IMR-90 (cell line): ENCODE results near the gene GDF3. TPM values are rescaled to one million over a fixed set of nuclear protein-coding genes. Genes with fewer than 3 reads are reported as not detected.

Source experiments
- ATAC-seq: fragments of 200-7000 bp; cut with Tn5 transposase; 2 replicates; pipeline ENCODE4 v1.9.1; 2020; ENCODE audit warnings: low read depth, mild to moderate bottlenecking, moderate library complexity
- BruUV-seq: library from RNA; stranded (reverse); fragments of 400-500 nt; replicated peaks from 2 replicates; lab custom pipeline; 2021; lab: Mats Ljungman, UMichigan
- CTCF ChIA-PET: fragments of 300-600 bp; formaldehyde crosslinking; extraction: SDS; loops from one replicate; lab custom pipeline; 2021; ENCODE audit warnings: antibody characterized with exemption; lab: Yijun Ruan, JAX
- POLR2A ChIA-PET: fragments of 300-600 bp; sonication (Branson Sonifier 250); formaldehyde crosslinking; loops from one replicate; lab custom pipeline; 2022; ENCODE audit warnings: antibody characterized with exemption; ENCODE audit not compliant: unreplicated experiment; lab: Charles Lee
- DNase-seq: peaks from one replicate; pipeline ENCODE4 v3.0.0; 2013
- H2AFZ ChIP-seq: replicated peaks from 2 replicates; pipeline ENCODE3; 2013; ENCODE audit warnings: low read length, mild to moderate bottlenecking; ENCODE audit not compliant: poor library complexity
- H2AK5ac ChIP-seq: 2 replicates; pipeline ENCODE4 v1.6.1; 2013; ENCODE audit warnings: low read depth, low read length, inconsistent platforms
- H2AK9ac ChIP-seq: replicated peaks from 2 replicates; pipeline ENCODE3; 2013; ENCODE audit warnings: mild to moderate bottlenecking, low read depth, low read length, moderate library complexity; ENCODE audit not compliant: poor library complexity
- H2BK120ac ChIP-seq: 2 replicates; pipeline ENCODE4 v1.6.1; 2013; ENCODE audit warnings: low read depth, low read length, inconsistent platforms
- H2BK15ac ChIP-seq: 3 replicates; pipeline ENCODE4 v1.6.1; 2013; ENCODE audit warnings: low read depth, low read length, inconsistent platforms
- H2BK20ac ChIP-seq: 2 replicates; pipeline ENCODE4 v1.6.1; 2013; ENCODE audit warnings: low read depth, mild to moderate bottlenecking, inconsistent platforms, low read length, moderate library complexity
- H2BK5ac ChIP-seq: 2 replicates; pipeline ENCODE4 v1.6.1; 2013; ENCODE audit warnings: mild to moderate bottlenecking, low read depth, low read length, inconsistent platforms; ENCODE audit not compliant: poor library complexity, severe bottlenecking
- H3K14ac ChIP-seq: replicated peaks from 2 replicates; pipeline ENCODE4 v1.6.1; 2013; ENCODE audit warnings: low read depth, low read length, inconsistent platforms
- H3K18ac ChIP-seq: 2 replicates; pipeline ENCODE4 v1.6.1; 2013; ENCODE audit warnings: low read depth, low read length, control low read depth
- H3K23ac ChIP-seq: 2 replicates; pipeline ENCODE4 v1.6.1; 2013; ENCODE audit warnings: low read depth, low read length, inconsistent platforms
- H3K27ac ChIP-seq: 2 replicates; pipeline ENCODE4 v1.5.1; 2013; ENCODE audit warnings: mild to moderate bottlenecking, control low read depth, low read length; ENCODE audit not compliant: insufficient read depth
- H3K27me3 ChIP-seq: 2 replicates; pipeline ENCODE4 v1.6.1; 2013; ENCODE audit warnings: low read length; ENCODE audit not compliant: control insufficient read depth, insufficient read depth
- H3K36me3 ChIP-seq: 2 replicates; pipeline ENCODE4 v1.6.1; 2013; ENCODE audit warnings: low read length, mixed read lengths; ENCODE audit not compliant: control insufficient read depth, insufficient read depth
- H3K4ac ChIP-seq: 2 replicates; pipeline ENCODE4 v1.6.1; 2013; ENCODE audit warnings: low read depth, low read length, inconsistent platforms
- H3K4me1 ChIP-seq: 2 replicates; pipeline ENCODE4 v1.6.1; 2013; ENCODE audit warnings: low read length, mixed read lengths; ENCODE audit not compliant: control insufficient read depth, insufficient read depth
- H3K4me2 ChIP-seq: 2 replicates; pipeline ENCODE4 v1.6.1; 2013; ENCODE audit warnings: low read depth, mild to moderate bottlenecking, control low read depth, low read length, moderate library complexity
- H3K4me3 ChIP-seq: 2 replicates; pipeline ENCODE4 v1.5.1; 2013; ENCODE audit warnings: low read depth, mild to moderate bottlenecking, control low read depth, low read length, moderate library complexity; ENCODE audit not compliant: insufficient read depth
- H3K56ac ChIP-seq: 2 replicates; pipeline ENCODE4 v1.6.1; 2013; ENCODE audit warnings: low read length, inconsistent platforms; ENCODE audit not compliant: insufficient read depth; ENCODE audit errors: extremely low read depth
- H3K79me1 ChIP-seq, 2 experiments: 2 replicates each; pipeline ENCODE4 v1.6.1; 2013; ENCODE audit warnings: low read length in 2 of 2, inconsistent platforms in 1 of 2, low read depth in 1 of 2
- H3K9ac ChIP-seq: 2 replicates; pipeline ENCODE4 v1.6.1; 2013; ENCODE audit warnings: low read depth, low read length, control low read depth
- H3K9me1 ChIP-seq: 2 replicates; pipeline ENCODE4 v1.6.1; 2013; ENCODE audit warnings: low read length, inconsistent platforms; ENCODE audit not compliant: insufficient read depth
- H3K9me3 ChIP-seq: 2 replicates; pipeline ENCODE4 v1.6.1; 2013; ENCODE audit warnings: low read length; ENCODE audit not compliant: control insufficient read depth, insufficient read depth
- H4K20me1 ChIP-seq: 2 replicates; pipeline ENCODE4 v1.6.1; 2013; ENCODE audit warnings: low read length, inconsistent platforms; ENCODE audit not compliant: insufficient read depth
- H4K5ac ChIP-seq: 2 replicates; pipeline ENCODE4 v1.6.1; 2013; ENCODE audit warnings: mild to moderate bottlenecking, low read depth, low read length, control low read depth
- H4K8ac ChIP-seq, 2 experiments: 2 replicates each; pipeline ENCODE4 v1.6.1; 2013; ENCODE audit warnings: low read depth in 2 of 2, low read length in 2 of 2, control low read depth in 1 of 2, inconsistent platforms in 1 of 2
- H4K91ac ChIP-seq: 2 replicates; pipeline ENCODE4 v1.6.1; 2013; ENCODE audit warnings: low read depth, low read length, inconsistent platforms; ENCODE audit not compliant: insufficient read depth
- CHD1 ChIP-seq: IDR thresholded peaks from 2 replicates; pipeline ENCODE4 v1.6.1; 2012; ENCODE audit warnings: low read depth, low read length, improper control_type of control experiment
- FOS ChIP-seq: fragments of 150-350 bp; IDR thresholded peaks from 2 replicates; pipeline ENCODE4 v1.6.1; 2016; ENCODE audit warnings: low read depth, low read length
- NFE2L2 ChIP-seq: fragments of 150-350 bp; IDR thresholded peaks from 2 replicates; pipeline ENCODE4 v1.6.1; 2016; ENCODE audit warnings: low read depth, mild to moderate bottlenecking, low read length
- POLR2A ChIP-seq: IDR thresholded peaks from 2 replicates; pipeline ENCODE4 v1.6.1; 2012; ENCODE audit warnings: mild to moderate bottlenecking, low read depth, low read length
- RAD21 ChIP-seq: IDR thresholded peaks from 2 replicates; pipeline ENCODE4 v1.6.1; 2012; ENCODE audit warnings: low read length, improper control_type of control experiment
- RCOR1 ChIP-seq: IDR thresholded peaks from 2 replicates; pipeline ENCODE4 v1.6.1; 2012; ENCODE audit warnings: mild to moderate bottlenecking, low read length, improper control_type of control experiment; ENCODE audit not compliant: insufficient replicate concordance
- WGBS, 2 experiments: methylation state at CpG; one replicate each; pipeline versions ENCODE4 v1.1.5 to v1.1.7; 2013; ENCODE audit warnings: missing lambda C conversion rate in 2 of 2; ENCODE audit not compliant: insufficient read length in 1 of 2; ENCODE audit errors: extremely low coverage in 2 of 2; 5-methylcytosine and 5-hydroxymethylcytosine counted together
- dilution Hi-C: fragments of 300-500 bp; cut with HindIII; formaldehyde crosslinking; loops from one replicate; pipeline ENCODE4 v1.14.3; 2018; ENCODE audit warnings: low sequenced_read_pairs; ENCODE audit not compliant: unreplicated experiment
- in situ Hi-C: fragments of 300-500 bp; cut with MboI; formaldehyde crosslinking; loops from 3 replicates; pipeline ENCODE4 v1.14.3; 2019; ENCODE audit warnings: low sequenced_read_pairs, inconsistent platforms, mixed read lengths
- intact Hi-C: fragments of 100-400 bp; cut with micrococcal nuclease; formaldehyde crosslinking; loops from 2 replicates; pipeline ENCODE4 v1.10.0; 2022
- polyA plus RNA-seq, 3 experiments: library from polyadenylated mRNA; depleted of rRNA; stranded (reverse); fragments of >200 nt; gene quantifications; 2 replicates each; pipeline ENCODE4 v1.2.3, GENCODE V29; 2012; ENCODE audit warnings: low replicate concordance in 1 of 3
- total RNA-seq: library from RNA; depleted of rRNA; stranded (reverse); fragments of >200 nt; gene quantifications from 2 replicates; pipeline ENCODE4 v1.2.3, GENCODE V29; 2012
- TF ChIP-seq, protein P1 (sequence below): fragments of 150-350 bp; IDR thresholded peaks from 2 replicates; pipeline ENCODE4 v1.6.1; 2017; ENCODE audit warnings: mild to moderate bottlenecking, antibody characterized with exemption, low read length, low read depth
- TF ChIP-seq, protein P2 (sequence below): conservative IDR thresholded peaks from 2 replicates; pipeline ENCODE4 v1.5.1; 2012; ENCODE audit warnings: mild to moderate bottlenecking, low read depth, low read length, improper control_type of control experiment

Gene GDF3
- total and polyA plus RNA-seq, 2 of the 4 experiments (the other 2 are of a cell fraction): not detected

DNA sequence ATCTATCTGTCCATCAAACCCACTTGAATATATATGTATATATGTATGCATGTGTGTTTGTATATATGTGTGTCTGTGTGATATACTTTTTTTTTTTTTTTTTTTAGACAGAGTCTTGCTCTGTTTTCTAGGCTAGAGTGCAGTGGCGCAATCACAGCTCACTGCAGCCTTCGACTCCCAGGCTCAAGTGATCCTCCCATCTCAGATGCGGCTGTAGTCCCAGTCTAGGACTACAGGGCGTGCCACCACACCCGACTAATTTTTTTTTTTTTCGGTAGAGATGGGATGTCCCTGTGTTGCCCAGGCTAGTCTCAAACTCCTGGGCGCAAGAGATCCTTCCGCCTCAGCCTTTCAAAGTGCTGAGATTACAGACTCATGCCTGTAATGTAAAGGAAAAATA is 16.8 kb downstream of the GDF3 start:
- H2BK120ac ChIP-seq: no peak overlapping the region
- H3K18ac ChIP-seq: no peak overlapping the region
- in situ Hi-C loops (no loop called here), dilution Hi-C loops (no loop called here), intact Hi-C loops (no loop called here)
- H2AK5ac ChIP-seq: no peak overlapping the region
- CTCF ChIA-PET: interaction anchor here (0.6 kb wide), 1 partner anchor 620 kb away, joined by 5 read pairs; no protein-coding TSS in a partner anchor
- H4K91ac ChIP-seq: no peak overlapping the region
- H2BK5ac ChIP-seq: no peak overlapping the region
- no peak overlapping the region for H3K23ac ChIP-seq
- H2BK15ac ChIP-seq: no peak overlapping the region
- no peak for DNase-seq
- no peak overlapping the region for H3K27ac ChIP-seq
- H3K36me3 ChIP-seq: no peaks in the 10 kb centered on the region
- no peak overlapping the region for H4K5ac ChIP-seq
- no peak overlapping the region for H3K9ac ChIP-seq
- no peak overlapping the region for H2AK9ac ChIP-seq
- H3K9me1 ChIP-seq: no peaks in the 10 kb centered on the region
- H4K8ac ChIP-seq: no peak overlapping the region
- no peaks in the 10 kb centered on the region for H3K79me1 ChIP-seq
- H3K4me1 ChIP-seq: no peaks in the 10 kb centered on the region
- ATAC-seq: no peak
- POLR2A ChIA-PET: no interaction called here
- no peak overlapping the region for H3K4me2 ChIP-seq
- BruUV-seq: no TSS peak
- H3K4me3 ChIP-seq: no peak overlapping the region
- 100% methylated on average over 1 of the region's 8 CpGs; no CpG with 5 or more reads in 1 of the 2 experiments for WGBS, 2 experiments
- H4K20me1 ChIP-seq: no peaks in the 10 kb centered on the region
- H3K14ac ChIP-seq: no peak overlapping the region
- H3K27me3 ChIP-seq: no peaks in the 10 kb centered on the region
- H2AFZ ChIP-seq: no peak overlapping the region
- H2BK20ac ChIP-seq: no peak overlapping the region
- H3K56ac ChIP-seq: no peak overlapping the region
- no peaks in the 10 kb centered on the region; the same call in 1 of the 2 replicates for H3K9me3 ChIP-seq
- no peak overlapping the region for H3K4ac ChIP-seq
- TF ChIP-seq NFE2L2: no peak
- TF ChIP-seq CHD1: no peak
- no peak for TF ChIP-seq POLR2A
- TF ChIP-seq, protein P1, sequence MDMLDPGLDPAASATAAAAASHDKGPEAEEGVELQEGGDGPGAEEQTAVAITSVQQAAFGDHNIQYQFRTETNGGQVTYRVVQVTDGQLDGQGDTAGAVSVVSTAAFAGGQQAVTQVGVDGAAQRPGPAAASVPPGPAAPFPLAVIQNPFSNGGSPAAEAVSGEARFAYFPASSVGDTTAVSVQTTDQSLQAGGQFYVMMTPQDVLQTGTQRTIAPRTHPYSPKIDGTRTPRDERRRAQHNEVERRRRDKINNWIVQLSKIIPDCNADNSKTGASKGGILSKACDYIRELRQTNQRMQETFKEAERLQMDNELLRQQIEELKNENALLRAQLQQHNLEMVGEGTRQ: no peak
- TF ChIP-seq RAD21: no peak
- no peak for TF ChIP-seq FOS
- TF ChIP-seq RCOR1: no peak
- TF ChIP-seq, protein P2, sequence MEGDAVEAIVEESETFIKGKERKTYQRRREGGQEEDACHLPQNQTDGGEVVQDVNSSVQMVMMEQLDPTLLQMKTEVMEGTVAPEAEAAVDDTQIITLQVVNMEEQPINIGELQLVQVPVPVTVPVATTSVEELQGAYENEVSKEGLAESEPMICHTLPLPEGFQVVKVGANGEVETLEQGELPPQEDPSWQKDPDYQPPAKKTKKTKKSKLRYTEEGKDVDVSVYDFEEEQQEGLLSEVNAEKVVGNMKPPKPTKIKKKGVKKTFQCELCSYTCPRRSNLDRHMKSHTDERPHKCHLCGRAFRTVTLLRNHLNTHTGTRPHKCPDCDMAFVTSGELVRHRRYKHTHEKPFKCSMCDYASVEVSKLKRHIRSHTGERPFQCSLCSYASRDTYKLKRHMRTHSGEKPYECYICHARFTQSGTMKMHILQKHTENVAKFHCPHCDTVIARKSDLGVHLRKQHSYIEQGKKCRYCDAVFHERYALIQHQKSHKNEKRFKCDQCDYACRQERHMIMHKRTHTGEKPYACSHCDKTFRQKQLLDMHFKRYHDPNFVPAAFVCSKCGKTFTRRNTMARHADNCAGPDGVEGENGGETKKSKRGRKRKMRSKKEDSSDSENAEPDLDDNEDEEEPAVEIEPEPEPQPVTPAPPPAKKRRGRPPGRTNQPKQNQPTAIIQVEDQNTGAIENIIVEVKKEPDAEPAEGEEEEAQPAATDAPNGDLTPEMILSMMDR: no peak
